H1 (cell line): ENCODE results near the gene MOB2.

Experiments
- CBX5 ChIP-seq: fragments of 300-800, 300-1000 bp; sonication (generic); IDR thresholded peaks from 2 replicates; pipeline ENCODE4 v1.7.1; 2016; ENCODE audit warnings: antibody characterized with exemption, low read length, low read depth
- EZH2 ChIP-seq: fragments of 200-600 bp; sonication (generic); IDR thresholded peaks from 2 replicates; pipeline ENCODE4 v1.7.1; 2012; ENCODE audit warnings: low read depth, mild to moderate bottlenecking, moderate library complexity, low read length, inconsistent platforms; ENCODE audit not compliant: severe bottlenecking
- POLR2A ChIP-seq, 2 experiments: IDR thresholded peaks; 1 replicate in 1 of 2; 2 replicates in 1 of 2; pipeline ENCODE4 v1.6.1; 2011; ENCODE audit warnings: low read depth in 2 of 2, low read length in 2 of 2, mild to moderate bottlenecking in 2 of 2; ENCODE audit errors: control extremely low read depth in 1 of 2
- ZNF274 ChIP-seq: IDR thresholded peaks from 2 replicates; pipeline ENCODE4 v1.7.0; 2012; ENCODE audit warnings: low read length, borderline replicate concordance; ENCODE audit errors: extremely low read depth
- TF ChIP-seq, protein P1 (sequence below), 3 experiments: IDR thresholded peaks; 1 replicate in 2 of 3; 2 replicates in 1 of 3; pipeline versions ENCODE4 v1.5.1 to v1.6.1; 2011; ENCODE audit warnings: low read length in 3 of 3, mild to moderate bottlenecking in 3 of 3, inconsistent platforms in 2 of 3, low read depth in 1 of 3, moderate library complexity in 1 of 3; ENCODE audit not compliant: insufficient read depth in 1 of 3; ENCODE audit errors: control extremely low read depth in 1 of 3
- TF ChIP-seq, protein P2 (sequence below): IDR thresholded peaks from 2 replicates; pipeline ENCODE4 v1.6.1; 2012; ENCODE audit warnings: inconsistent platforms

DNA sequence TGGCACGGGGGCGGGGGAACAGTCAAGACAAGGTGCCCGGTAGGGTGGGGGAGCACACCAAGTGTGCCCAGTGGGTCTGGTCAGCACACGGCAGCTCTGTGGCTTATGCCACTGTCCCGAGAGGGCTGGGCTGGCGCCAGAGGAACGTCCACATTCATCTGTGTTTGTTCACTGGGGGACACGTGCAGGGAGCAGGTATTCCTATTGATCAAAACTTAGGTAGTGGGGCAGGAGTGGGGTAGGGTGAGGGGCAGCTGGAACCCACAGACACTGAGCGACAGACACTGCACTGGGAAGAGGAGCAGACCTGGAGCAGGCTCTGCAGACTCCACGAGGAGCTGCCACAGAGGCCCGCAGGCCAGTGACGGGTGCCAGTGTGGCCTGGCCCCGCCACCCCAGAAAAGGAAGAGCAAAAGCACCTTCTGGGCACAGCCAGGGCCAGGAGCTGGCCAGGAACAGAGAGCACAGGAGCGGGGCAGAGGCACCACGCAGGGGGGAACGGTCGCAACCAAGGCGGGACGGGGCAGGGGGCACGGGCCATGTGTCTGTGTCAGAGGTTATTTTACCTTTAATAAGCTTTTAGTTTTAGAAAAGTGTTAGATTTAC, 2.1 kb upstream of the MOB2 start:
- TF ChIP-seq, protein P1, sequence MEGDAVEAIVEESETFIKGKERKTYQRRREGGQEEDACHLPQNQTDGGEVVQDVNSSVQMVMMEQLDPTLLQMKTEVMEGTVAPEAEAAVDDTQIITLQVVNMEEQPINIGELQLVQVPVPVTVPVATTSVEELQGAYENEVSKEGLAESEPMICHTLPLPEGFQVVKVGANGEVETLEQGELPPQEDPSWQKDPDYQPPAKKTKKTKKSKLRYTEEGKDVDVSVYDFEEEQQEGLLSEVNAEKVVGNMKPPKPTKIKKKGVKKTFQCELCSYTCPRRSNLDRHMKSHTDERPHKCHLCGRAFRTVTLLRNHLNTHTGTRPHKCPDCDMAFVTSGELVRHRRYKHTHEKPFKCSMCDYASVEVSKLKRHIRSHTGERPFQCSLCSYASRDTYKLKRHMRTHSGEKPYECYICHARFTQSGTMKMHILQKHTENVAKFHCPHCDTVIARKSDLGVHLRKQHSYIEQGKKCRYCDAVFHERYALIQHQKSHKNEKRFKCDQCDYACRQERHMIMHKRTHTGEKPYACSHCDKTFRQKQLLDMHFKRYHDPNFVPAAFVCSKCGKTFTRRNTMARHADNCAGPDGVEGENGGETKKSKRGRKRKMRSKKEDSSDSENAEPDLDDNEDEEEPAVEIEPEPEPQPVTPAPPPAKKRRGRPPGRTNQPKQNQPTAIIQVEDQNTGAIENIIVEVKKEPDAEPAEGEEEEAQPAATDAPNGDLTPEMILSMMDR (IDR thresholded peaks at IDR 0.05; ENCODE audit: control extremely low read depth in 1 of 3, insufficient read depth in 1 of 3, low read depth in 1 of 3, low read length in 3 of 3), result no peak
- TF ChIP-seq ZNF274 (no peak), POLR2A (IDR thresholded peaks at IDR 0.05; ENCODE audit: control extremely low read depth in 1 of 2, low read depth in 2 of 2, low read length in 2 of 2) (no peak), EZH2 (no peak), CBX5 (no peak)
- TF ChIP-seq, protein P2, sequence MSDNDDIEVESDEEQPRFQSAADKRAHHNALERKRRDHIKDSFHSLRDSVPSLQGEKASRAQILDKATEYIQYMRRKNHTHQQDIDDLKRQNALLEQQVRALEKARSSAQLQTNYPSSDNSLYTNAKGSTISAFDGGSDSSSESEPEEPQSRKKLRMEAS, result no peak
